Activated CD8-positive, alpha-beta T cell treated with anti-CD3 and anti-CD28 coated beads for 36 hours (primary cell): ENCODE results near the gene RDH11. TPM values are rescaled to one million over a fixed set of nuclear protein-coding genes. Genes with fewer than 3 reads are reported as not detected.

Experiments used
- ATAC-seq: fragments of 200-7000 bp; cut with Tn5 transposase; one replicate; pipeline ENCODE4 v1.10.0; 2021; ENCODE audit warnings: mild to moderate bottlenecking, moderate library complexity
- CTCF ChIA-PET: fragments of 350-600 bp; sonication (Branson Sonifier 250); formaldehyde crosslinking; loops from one replicate; lab custom pipeline; 2021; ENCODE audit warnings: antibody characterized with exemption; lab: Charles Lee
- POLR2A ChIA-PET: fragments of 350-600 bp; sonication (Branson Sonifier 250); formaldehyde crosslinking; loops from one replicate; lab custom pipeline; 2021; ENCODE audit warnings: antibody characterized with exemption; lab: Charles Lee
- DNase-seq: peaks from one replicate; pipeline ENCODE4 v3.0.0-alpha.2; 2020
- H3K27ac Mint-ChIP-seq: one replicate; pipeline ENCODE4 v1.8.0; 2021; ENCODE audit warnings: mild to moderate bottlenecking, mixed read lengths
- H3K27me3 Mint-ChIP-seq: one replicate; pipeline ENCODE4 v1.8.0; 2021; ENCODE audit warnings: mixed read lengths
- H3K36me3 Mint-ChIP-seq: one replicate; pipeline ENCODE4 v1.8.0; 2021; ENCODE audit warnings: low read depth, mixed read lengths
- H3K4me1 Mint-ChIP-seq: one replicate; pipeline ENCODE4 v1.8.0; 2021; ENCODE audit warnings: low read depth, mixed read lengths
- H3K4me3 Mint-ChIP-seq: one replicate; pipeline ENCODE4 v1.8.0; 2021; ENCODE audit warnings: mild to moderate bottlenecking, moderate library complexity, mixed read lengths
- H3K9me3 Mint-ChIP-seq: one replicate; pipeline ENCODE4 v1.8.0; 2021; ENCODE audit warnings: mixed read lengths
- CTCF ChIP-seq: fragments of 200-600 bp; IDR thresholded peaks from one replicate; pipeline ENCODE4 v1.8.0; 2022; ENCODE audit warnings: antibody characterized with exemption, mild to moderate bottlenecking
- intact Hi-C: fragments of 100-400 bp; cut with micrococcal nuclease; formaldehyde crosslinking; loops from one replicate; pipeline ENCODE4 v1.10.0; 2022
- total RNA-seq, 2 experiments: library from RNA; stranded (reverse); gene quantifications; one replicate each; pipeline ENCODE4 v1.2.3, GENCODE V29; 2021

Gene RDH11
- total RNA-seq, 2 experiments from 2014 or later, result 78.9 to 83.2 TPM

- Mint-ChIP-seq H3K36me3 (no peaks in the 10 kb centered on the region), H3K27ac (no peak overlapping the region), H3K27me3 (no peaks in the 10 kb centered on the region), H3K9me3 (no peaks in the 10 kb centered on the region), H3K4me1 (no peaks in the 10 kb centered on the region), H3K4me3 (no peak overlapping the region)
- intact Hi-C loops, result no loop called here
- ChIA-PET CTCF (no interaction called here), POLR2A (no interaction called here)
- TF ChIP-seq CTCF, result no peak
- ATAC-seq (no peak), DNase-seq (no peak)
Observed at GRCh38 chr14:67735336-67736147, 40.0 kb upstream of the RDH11 start.

GRCh38 chr14:67734675-67735074 is 39.1 kb upstream of the RDH11 start:
- no peaks in the 10 kb centered on the region for H3K4me1 Mint-ChIP-seq
- ChIA-PET POLR2A (no interaction called here), CTCF (no interaction called here)
- TF ChIP-seq CTCF, result no peak
- ATAC-seq, result no peak
- H3K4me3 Mint-ChIP-seq, result no peak overlapping the region
- H3K27me3 Mint-ChIP-seq, result no peaks in the 10 kb centered on the region
- DNase-seq, result no peak
- intact Hi-C loops, result no loop called here
- H3K27ac Mint-ChIP-seq, result no peak overlapping the region
- no peaks in the 10 kb centered on the region for H3K9me3 Mint-ChIP-seq
- no peaks in the 10 kb centered on the region for H3K36me3 Mint-ChIP-seq

- Mint-ChIP-seq H3K27me3 (no peaks in the 10 kb centered on the region), H3K4me3 (no peak overlapping the region), H3K9me3 (no peaks in the 10 kb centered on the region), H3K36me3 (no peaks in the 10 kb centered on the region), H3K4me1 (no peaks in the 10 kb centered on the region), H3K27ac (no peak overlapping the region)
- ATAC-seq (no peak), DNase-seq (no peak)
- ChIA-PET CTCF (no interaction called here), POLR2A (no interaction called here)
- intact Hi-C loops, result no loop called here
- TF ChIP-seq CTCF, result no peak
Observed at GRCh38 chr14:67733616-67734015, 38.1 kb upstream of the RDH11 start.

- CTCF ChIA-PET, result no interaction called here
- no peaks in the 10 kb centered on the region for H3K4me1 Mint-ChIP-seq
Observed at GRCh38 chr14:67729072-67729885, 33.7 kb upstream of the RDH11 start.

More at GRCh38 chr14:67729072-67729885, 33.7 kb upstream of the RDH11 start:
- Mint-ChIP-seq H3K27me3 (peaks cover 3% of the 10 kb centered on the region), H3K9me3 (no peaks in the 10 kb centered on the region), H3K36me3 (no peaks in the 10 kb centered on the region), H3K4me3 (no peak overlapping the region), H3K27ac (no peak overlapping the region)
- POLR2A ChIA-PET, result interaction anchor here (2.1 kb wide), 1 partner anchor 34 kb away, joined by 6 read pairs; the partner anchor contains the start of gene RDH11
- TF ChIP-seq CTCF, result no peak
- DNase-seq, result no peak
- ATAC-seq, result no peak
- intact Hi-C loops, result no loop called here
